Stomach (tissue), 4 donors: ENCODE results near the gene FOXL1.

Experiments used
- CTCF ChIP-seq, 7 experiments: fragments of 450-650 bp in 4 of 7; fragments of 200-600 bp in 3 of 7; sonication (generic) in 3 of 7; IDR thresholded peaks; one replicate each; pipeline ENCODE4 v1.5.1; 2016 to 2019; ENCODE audit warnings: antibody characterized with exemption in 7 of 7, control low read depth in 2 of 7, mild to moderate bottlenecking in 1 of 7
- EP300 ChIP-seq: sonication (generic); formaldehyde crosslinking; IDR thresholded peaks from one replicate; pipeline ENCODE4 v1.6.1; 2017; ENCODE audit warnings: antibody characterized with exemption
- POLR2A ChIP-seq, 4 donors: fragments of 450-650 bp; IDR thresholded peaks; one replicate each; pipeline ENCODE4 v1.6.1; 2016; ENCODE audit warnings: antibody characterized with exemption in 4 of 4, control low read depth in 2 of 4, mild to moderate bottlenecking in 1 of 4, moderate library complexity in 1 of 4
- POLR2AphosphoS5 ChIP-seq, 3 donors: sonication (generic); formaldehyde crosslinking; IDR thresholded peaks; one replicate each; pipeline ENCODE4 v1.6.1; 2016; ENCODE audit warnings: antibody characterized with exemption in 3 of 3

GRCh38 chr16:86567701-86568581 is 10.4 kb upstream of the FOXL1 start:
- TF ChIP-seq CTCF (IDR thresholded peaks at IDR 0.05) (no peak), EP300 (no peak), POLR2A (IDR thresholded peaks at IDR 0.05) (no peak), POLR2AphosphoS5 (IDR thresholded peaks at IDR 0.05) (no peak)
